Neural progenitor cell (in vitro differentiated cells): ENCODE data around the gene GGCX. TPM values are rescaled to one million over a fixed set of nuclear protein-coding genes. Genes with fewer than 3 reads are reported as not detected.
A peak's percentile ranks its signal among the peaks of the same experiment; 100 is the strongest.
"Not testable (repeated sequence)": the region's sequence is repeated elsewhere in the genome, so short reads cannot be mapped to it uniquely, and the experiment has no call there.

Experiments used
- DNase-seq: peaks from one replicate; pipeline ENCODE4 v3.0.0-alpha.2; 2016; ENCODE audit warnings: low spot score
- H2AFZ ChIP-seq: fragments of 200-600 bp; sonication (generic); replicated peaks from 2 replicates; pipeline ENCODE4 v1.6.1; 2016; ENCODE audit warnings: antibody characterized with exemption
- H3F3A ChIP-seq: fragments of 200-600 bp; sonication (generic); 2 replicates; pipeline ENCODE4 v1.6.1; 2016; ENCODE audit warnings: antibody characterized with exemption, low read depth
- H3K27ac ChIP-seq: fragments of 200-600 bp; sonication (generic); 2 replicates; pipeline ENCODE4 v1.5.1; 2016; ENCODE audit warnings: mild to moderate bottlenecking
- H3K27me3 ChIP-seq: fragments of 200-600 bp; sonication (generic); 2 replicates; pipeline ENCODE4 v1.6.1; 2016; ENCODE audit warnings: mild to moderate bottlenecking, moderate library complexity
- H3K36me3 ChIP-seq: fragments of 200-600 bp; sonication (generic); 2 replicates; pipeline ENCODE4 v1.5.1; 2016
- H3K4me1 ChIP-seq: fragments of 200-600 bp; sonication (generic); 2 replicates; pipeline ENCODE4 v1.6.1; 2016; ENCODE audit warnings: mixed run types
- H3K4me2 ChIP-seq: fragments of 200-600 bp; sonication (generic); 2 replicates; pipeline ENCODE4 v1.6.1; 2016
- H3K4me3 ChIP-seq: fragments of 200-600 bp; sonication (generic); 2 replicates; pipeline ENCODE4 v1.5.1; 2016
- H3K79me2 ChIP-seq: fragments of 200-600 bp; sonication (generic); 2 replicates; pipeline ENCODE4 v1.6.1; 2016; ENCODE audit warnings: low read depth
- H3K9ac ChIP-seq: fragments of 200-600 bp; sonication (generic); 2 replicates; pipeline ENCODE4 v1.6.1; 2016
- H3K9me3 ChIP-seq: fragments of 200-600 bp; sonication (generic); 2 replicates; pipeline ENCODE4 v1.5.1; 2016; ENCODE audit warnings: low read depth
- H4K20me1 ChIP-seq: fragments of 200-600 bp; sonication (generic); 2 replicates; pipeline ENCODE4 v1.6.1; 2016; ENCODE audit warnings: low read depth
- H3K27ac Mint-ChIP-seq: 3 replicates; pipeline ENCODE4 v1.8.0; 2021; ENCODE audit warnings: mixed read lengths
- H3K27me3 Mint-ChIP-seq: 2 replicates; pipeline ENCODE4 v1.8.0; 2022; ENCODE audit warnings: low read depth, mild to moderate bottlenecking, inconsistent platforms, moderate library complexity, mixed read lengths; ENCODE audit not compliant: insufficient read depth
- H3K36me3 Mint-ChIP-seq: 3 replicates; pipeline ENCODE4 v1.8.0; 2021; ENCODE audit warnings: mixed read lengths
- H3K4me1 Mint-ChIP-seq: 3 replicates; pipeline ENCODE4 v1.8.0; 2021; ENCODE audit warnings: mixed read lengths
- H3K4me3 Mint-ChIP-seq: 3 replicates; pipeline ENCODE4 v1.8.0; 2021; ENCODE audit warnings: mild to moderate bottlenecking, moderate library complexity, mixed read lengths
- H3K9me3 Mint-ChIP-seq: 3 replicates; pipeline ENCODE4 v1.8.0; 2020; ENCODE audit warnings: mixed read lengths
- EZH2 ChIP-seq: fragments of 200-600 bp; sonication (generic); IDR thresholded peaks from 2 replicates; pipeline ENCODE4 v1.6.1; 2017; ENCODE audit warnings: antibody characterized with exemption, mild to moderate bottlenecking, moderate library complexity
- EZH2phosphoT487 ChIP-seq: fragments of 200-600 bp; sonication (generic); IDR thresholded peaks from 2 replicates; pipeline ENCODE4 v1.6.1; 2017; ENCODE audit warnings: antibody characterized with exemption
- total RNA-seq: library from RNA; depleted of rRNA; stranded (reverse); fragments of >200 nt; gene quantifications from 2 replicates; pipeline ENCODE4 v1.2.3, GENCODE V29; 2015; ENCODE audit warnings: low replicate concordance
- TF ChIP-seq, protein P1 (sequence below): fragments of 200-600 bp; sonication (generic); IDR thresholded peaks from 2 replicates; pipeline ENCODE4 v1.5.1; 2017; ENCODE audit warnings: antibody characterized with exemption, mild to moderate bottlenecking

GGCX gene
- total RNA-seq, 1 donor from 2014 or later, result 29.7 TPM

GRCh38 chr2:85560812-85561279 is 447 bp downstream of the GGCX start:
- peaks cover 6% of the 10 kb centered on the region for H4K20me1 ChIP-seq
- peak overlapping the region; percentile 93 for H2AFZ ChIP-seq
- H3K9me3 Mint-ChIP-seq, result no peaks in the 10 kb centered on the region
- no peak for DNase-seq
- H3K27me3 Mint-ChIP-seq, result peaks cover 10% of the 10 kb centered on the region
- peak overlapping the region; percentile 86 for H3K4me3 ChIP-seq
- no peaks in the 10 kb centered on the region for H3K36me3 ChIP-seq
- no peaks in the 10 kb centered on the region for H3K4me1 ChIP-seq
- H3K36me3 Mint-ChIP-seq, result peaks cover 5% of the 10 kb centered on the region
- H3F3A ChIP-seq, result no peaks in the 10 kb centered on the region
- TF ChIP-seq, protein P1, sequence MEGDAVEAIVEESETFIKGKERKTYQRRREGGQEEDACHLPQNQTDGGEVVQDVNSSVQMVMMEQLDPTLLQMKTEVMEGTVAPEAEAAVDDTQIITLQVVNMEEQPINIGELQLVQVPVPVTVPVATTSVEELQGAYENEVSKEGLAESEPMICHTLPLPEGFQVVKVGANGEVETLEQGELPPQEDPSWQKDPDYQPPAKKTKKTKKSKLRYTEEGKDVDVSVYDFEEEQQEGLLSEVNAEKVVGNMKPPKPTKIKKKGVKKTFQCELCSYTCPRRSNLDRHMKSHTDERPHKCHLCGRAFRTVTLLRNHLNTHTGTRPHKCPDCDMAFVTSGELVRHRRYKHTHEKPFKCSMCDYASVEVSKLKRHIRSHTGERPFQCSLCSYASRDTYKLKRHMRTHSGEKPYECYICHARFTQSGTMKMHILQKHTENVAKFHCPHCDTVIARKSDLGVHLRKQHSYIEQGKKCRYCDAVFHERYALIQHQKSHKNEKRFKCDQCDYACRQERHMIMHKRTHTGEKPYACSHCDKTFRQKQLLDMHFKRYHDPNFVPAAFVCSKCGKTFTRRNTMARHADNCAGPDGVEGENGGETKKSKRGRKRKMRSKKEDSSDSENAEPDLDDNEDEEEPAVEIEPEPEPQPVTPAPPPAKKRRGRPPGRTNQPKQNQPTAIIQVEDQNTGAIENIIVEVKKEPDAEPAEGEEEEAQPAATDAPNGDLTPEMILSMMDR, result no peak
- peak overlapping the region; percentile 99 for H3K4me3 Mint-ChIP-seq
- peak overlapping the region; percentile 97 for H3K27ac Mint-ChIP-seq
- no peaks in the 10 kb centered on the region for H3K9me3 ChIP-seq
- H3K4me2 ChIP-seq, result peak overlapping the region; percentile 83
- H3K4me1 Mint-ChIP-seq, result peaks cover 24% of the 10 kb centered on the region
- H3K9ac ChIP-seq, result peak overlapping the region; percentile 35
- peaks cover 14% of the 10 kb centered on the region for H3K27me3 ChIP-seq
- H3K27ac ChIP-seq, result no peak overlapping the region
- H3K79me2 ChIP-seq, result peaks cover 36% of the 10 kb centered on the region

- peak overlapping the region; percentile 99 for H3K4me3 Mint-ChIP-seq
These were observed 928 bp downstream of the GGCX start for GRCh38 chr2:85560403-85560726.

DNA sequence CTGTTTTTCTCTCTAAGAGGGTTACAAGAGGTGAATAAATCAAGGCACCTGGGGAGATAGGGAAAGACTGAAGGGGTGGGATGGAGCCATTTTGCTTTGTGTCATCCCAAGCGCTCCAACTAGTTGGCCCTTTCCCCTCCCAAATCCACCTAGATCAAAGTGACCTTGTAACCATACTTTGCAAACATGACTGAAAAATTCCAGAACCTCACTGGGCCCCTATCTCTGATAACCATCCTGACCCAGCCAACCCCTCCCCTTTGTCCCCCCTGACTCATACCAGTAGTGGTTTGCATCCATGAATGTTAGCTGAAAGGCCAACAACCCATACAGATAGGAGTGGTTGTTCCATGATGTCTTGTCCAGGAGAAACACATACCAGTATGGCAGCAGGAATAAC is 3.1 kb downstream of the GGCX start:
- Mint-ChIP-seq H3K4me3 (no peak overlapping the region), H3K4me1 (peaks cover 24% of the 10 kb centered on the region), H3K27ac (no peak overlapping the region), H3K36me3 (peaks cover 13% of the 10 kb centered on the region), H3K9me3 (no peaks in the 10 kb centered on the region), H3K27me3 (peaks cover 6% of the 10 kb centered on the region)
- Histone ChIP-seq H3K36me3 (no peaks in the 10 kb centered on the region), H3K4me2 (no peak overlapping the region), H3K4me3 (no peak overlapping the region), H3K27ac (no peak overlapping the region), H3K4me1 (no peaks in the 10 kb centered on the region), H3F3A (no peaks in the 10 kb centered on the region), H2AFZ (no peak overlapping the region), H3K79me2 (peaks cover 36% of the 10 kb centered on the region), H3K27me3 (no peaks in the 10 kb centered on the region), H4K20me1 (peaks cover 6% of the 10 kb centered on the region), H3K9ac (no peak overlapping the region), H3K9me3 (no peaks in the 10 kb centered on the region)
- TF ChIP-seq, protein P1, result no peak
- no peak for TF ChIP-seq EZH2
- no peak for TF ChIP-seq EZH2phosphoT487
- DNase-seq, result no peak

More at GRCh38 chr2:85560403-85560726, 928 bp downstream of the GGCX start:
- not testable (repeated sequence) for H2AFZ ChIP-seq, H3K9me3 ChIP-seq, H3K27ac ChIP-seq, DNase-seq, H3K27ac Mint-ChIP-seq, H3K4me1 ChIP-seq, H3K27me3 ChIP-seq, H3K9me3 Mint-ChIP-seq, H3K36me3 Mint-ChIP-seq, H4K20me1 ChIP-seq, H3K36me3 ChIP-seq, H3F3A ChIP-seq
- Histone ChIP-seq H3K4me3 (peak overlapping the region; percentile 86), H3K79me2 (peaks cover 36% of the 10 kb centered on the region), H3K9ac (peak overlapping the region; percentile 35), H3K4me2 (peak overlapping the region; percentile 83)
- Mint-ChIP-seq H3K4me1 (peaks cover 24% of the 10 kb centered on the region), H3K27me3 (peaks cover 10% of the 10 kb centered on the region)

- no peak overlapping the region for H3K4me2 ChIP-seq
- H3K36me3 Mint-ChIP-seq, result peaks cover 13% of the 10 kb centered on the region
- H3F3A ChIP-seq, result peaks cover 6% of the 10 kb centered on the region
- H3K4me3 ChIP-seq, result no peak overlapping the region
- H3K4me1 ChIP-seq, result no peaks in the 10 kb centered on the region
- no peaks in the 10 kb centered on the region for H3K9me3 Mint-ChIP-seq
- H3K9ac ChIP-seq, result peak overlapping the region; percentile 1
- H3K4me1 Mint-ChIP-seq, result peaks cover 24% of the 10 kb centered on the region
- H2AFZ ChIP-seq, result no peak overlapping the region
- no peaks in the 10 kb centered on the region for H3K27me3 ChIP-seq
- peaks cover 6% of the 10 kb centered on the region for H4K20me1 ChIP-seq
- TF ChIP-seq EZH2phosphoT487, result no peak
- no peak for TF ChIP-seq EZH2
- no peaks in the 10 kb centered on the region for H3K36me3 ChIP-seq
- no peak overlapping the region for H3K27ac ChIP-seq
- no peak overlapping the region for H3K27ac Mint-ChIP-seq
- no peak overlapping the region for H3K4me3 Mint-ChIP-seq
- H3K9me3 ChIP-seq, result no peaks in the 10 kb centered on the region
- peaks cover 3% of the 10 kb centered on the region for H3K27me3 Mint-ChIP-seq
- no peak for DNase-seq
- peaks cover 36% of the 10 kb centered on the region for H3K79me2 ChIP-seq
These were observed 4.2 kb downstream of the GGCX start for GRCh38 chr2:85557130-85557529.
